Lung (tissue), 12 donors: ENCODE results near the gene TRIM68. TPM values are rescaled to one million over a fixed set of nuclear protein-coding genes. Genes with fewer than 3 reads are reported as not detected.
A peak's percentile ranks its signal among the peaks of the same experiment; 100 is the strongest.

Experiments
- ATAC-seq: fragments of 200-7000 bp; cut with Tn5 transposase; one replicate; pipeline ENCODE4 v1.9.1; 2020; ENCODE audit warnings: moderate number of reproducible peaks; ENCODE audit not compliant: insufficient read depth, low FRiP score
- DNase-seq, 3 donors: peaks; one replicate each; pipeline ENCODE4 v3.0.0-alpha.2; 2013 to 2017
- H3K27ac ChIP-seq, 2 donors: one replicate each; pipeline ENCODE4 v1.5.1; 2013; ENCODE audit warnings: mild to moderate bottlenecking in 2 of 2, moderate library complexity in 2 of 2, control low read depth in 1 of 2, inconsistent platforms in 1 of 2, low read depth in 1 of 2, low read length in 1 of 2
- H3K27me3 ChIP-seq, 3 donors: one replicate each; pipeline ENCODE4 v1.5.1; 2013; ENCODE audit warnings: low read length in 2 of 3; ENCODE audit not compliant: control insufficient read depth in 3 of 3, insufficient read depth in 3 of 3
- H3K36me3 ChIP-seq, 4 donors: one replicate each; pipeline ENCODE4 v1.5.1; 2013; ENCODE audit warnings: low read length in 4 of 4, mild to moderate bottlenecking in 1 of 4, moderate library complexity in 1 of 4; ENCODE audit not compliant: control insufficient read depth in 4 of 4, insufficient read depth in 4 of 4
- H3K4me1 ChIP-seq, 5 donors: one replicate each; pipeline ENCODE4 v1.5.1; 2013; ENCODE audit warnings: low read length in 5 of 5, mild to moderate bottlenecking in 2 of 5, moderate library complexity in 1 of 5; ENCODE audit not compliant: control insufficient read depth in 5 of 5, insufficient read depth in 5 of 5
- H3K4me3 ChIP-seq: one replicate; pipeline ENCODE4 v1.5.1; 2013; ENCODE audit warnings: mild to moderate bottlenecking, control low read depth, moderate library complexity
- H3K9ac ChIP-seq, 2 donors: one replicate each; pipeline ENCODE4 v1.5.1; 2013; ENCODE audit warnings: low read length in 2 of 2, control low read depth in 1 of 2; ENCODE audit not compliant: insufficient read depth in 1 of 2
- H3K9me3 ChIP-seq, 4 donors: one replicate each; pipeline ENCODE4 v1.5.1; 2013; ENCODE audit warnings: low read length in 3 of 4, mild to moderate bottlenecking in 1 of 4, moderate library complexity in 1 of 4; ENCODE audit not compliant: control insufficient read depth in 4 of 4, insufficient read depth in 3 of 4
- WGBS, 2 donors: extraction: QIAGEN DNeasy Blood & Tissue Kit; methylation state at CpG; one replicate each; pipeline ENCODE4 v1.1.7; 2013; 5-methylcytosine and 5-hydroxymethylcytosine counted together
- polyA plus RNA-seq, 2 donors: library from polyadenylated mRNA; stranded (reverse); fragments of 200-250 nt; gene quantifications; one replicate each; pipeline ENCODE4 v1.2.1, GENCODE V29; 2013
- total RNA-seq, 2 donors: library from RNA; depleted of rRNA in 1 of 2; stranded (reverse); fragments of >200 nt in 1 of 2; gene quantifications; one replicate each; pipeline ENCODE4 v1.2.1, GENCODE V29; 2014 to 2021
- TF ChIP-seq, protein P1 (sequence below): IDR thresholded peaks from 2 replicates; pipeline ENCODE4 v1.5.1; 2012; ENCODE audit warnings: mild to moderate bottlenecking; ENCODE audit errors: control extremely low read depth, extremely low read depth
- donor health status: control.
- donor health status: control.
- donor health status: Bipolar disorder and iron deficiency.
- donor health status: healthy.
- donor health status: DM: yes; HTN: yes; CAD: no.

Gene TRIM68
- total and polyA plus RNA-seq, 4 donors, result 5.6 to 18.6 (median 11.3) TPM

GRCh38 chr11:4645974-4646373 is 37.9 kb upstream of the TRIM68 start:
- H3K36me3 ChIP-seq, result no peaks in the 10 kb centered on the region
- H3K27me3 ChIP-seq, result no peaks in the 10 kb centered on the region
- H3K4me3 ChIP-seq, result no peak overlapping the region
- no peak overlapping the region for H3K9ac ChIP-seq
- ATAC-seq (no peak), DNase-seq (no peak)
- H3K27ac ChIP-seq, result peak overlapping the region in 1 of 2 donors; percentile 60
- WGBS, 2 donors, result 72 to 87% methylated on average over 2 of the region's 2 CpGs
- no peaks in the 10 kb centered on the region for H3K9me3 ChIP-seq
- H3K4me1 ChIP-seq, result peaks cover 0 to 22% (median 0%) of the 10 kb centered on the region in 5 donors
- TF ChIP-seq, protein P1, sequence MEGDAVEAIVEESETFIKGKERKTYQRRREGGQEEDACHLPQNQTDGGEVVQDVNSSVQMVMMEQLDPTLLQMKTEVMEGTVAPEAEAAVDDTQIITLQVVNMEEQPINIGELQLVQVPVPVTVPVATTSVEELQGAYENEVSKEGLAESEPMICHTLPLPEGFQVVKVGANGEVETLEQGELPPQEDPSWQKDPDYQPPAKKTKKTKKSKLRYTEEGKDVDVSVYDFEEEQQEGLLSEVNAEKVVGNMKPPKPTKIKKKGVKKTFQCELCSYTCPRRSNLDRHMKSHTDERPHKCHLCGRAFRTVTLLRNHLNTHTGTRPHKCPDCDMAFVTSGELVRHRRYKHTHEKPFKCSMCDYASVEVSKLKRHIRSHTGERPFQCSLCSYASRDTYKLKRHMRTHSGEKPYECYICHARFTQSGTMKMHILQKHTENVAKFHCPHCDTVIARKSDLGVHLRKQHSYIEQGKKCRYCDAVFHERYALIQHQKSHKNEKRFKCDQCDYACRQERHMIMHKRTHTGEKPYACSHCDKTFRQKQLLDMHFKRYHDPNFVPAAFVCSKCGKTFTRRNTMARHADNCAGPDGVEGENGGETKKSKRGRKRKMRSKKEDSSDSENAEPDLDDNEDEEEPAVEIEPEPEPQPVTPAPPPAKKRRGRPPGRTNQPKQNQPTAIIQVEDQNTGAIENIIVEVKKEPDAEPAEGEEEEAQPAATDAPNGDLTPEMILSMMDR, result no peak

GRCh38 chr11:4644233-4644632 is 36.2 kb upstream of the TRIM68 start:
- ATAC-seq (no peak), DNase-seq (no peak)
- H3K36me3 ChIP-seq, result no peaks in the 10 kb centered on the region
- H3K27ac ChIP-seq, result peak overlapping the region in 1 of 2 donors; percentile 30
- H3K9ac ChIP-seq, result no peak overlapping the region
- peaks cover 0 to 22% (median 0%) of the 10 kb centered on the region in 5 donors for H3K4me1 ChIP-seq
- no peak overlapping the region for H3K4me3 ChIP-seq
- no peaks in the 10 kb centered on the region for H3K9me3 ChIP-seq
- TF ChIP-seq, protein P1, result no peak
- H3K27me3 ChIP-seq, result no peaks in the 10 kb centered on the region
- WGBS, 2 donors, result 85 to 87% methylated on average over 4 of the region's 4 CpGs

- no peak for DNase-seq
- Histone ChIP-seq H3K9ac (no peak within 1 kb of the TSS), H3K9me3 (no peaks in the 10 kb centered on the region), H3K4me1 (peaks cover 0 to 22% (median 0%) of the 10 kb centered on the region in 5 donors), H3K4me3 (no peak within 1 kb of the TSS), H3K27ac (peak within 1 kb of the TSS in 1 of 2 donors; percentile 58), H3K36me3 (no peaks in the 10 kb centered on the region), H3K27me3 (no peaks in the 10 kb centered on the region)
- TF ChIP-seq, protein P1, result no peak
- ATAC-seq, result no peak
- WGBS, 2 donors, result 78 to 83% methylated on average over 3 of the region's 3 CpGs
Measured at GRCh38 chr11:4643682-4644081, 35.7 kb upstream of the TRIM68 start, which contains the start of gene OR51E1. OR51E1 (plus strand) TSS chr11:4643982; CDS start chr11:4652527, 8,545 bp downstream.

- no peaks in the 10 kb centered on the region for H3K9me3 ChIP-seq
- ATAC-seq (no peak), DNase-seq (peak in 1 of 3 donors; percentile 8)
- TF ChIP-seq, protein P1, result no peak
- H3K9ac ChIP-seq, result no peak overlapping the region
- 45 to 75% methylated on average over 5 of the region's 5 CpGs for WGBS, 2 donors
- peaks cover 0 to 22% (median 0%) of the 10 kb centered on the region in 5 donors for H3K4me1 ChIP-seq
- H3K36me3 ChIP-seq, result no peaks in the 10 kb centered on the region
- H3K27ac ChIP-seq, result peak overlapping the region in 1 of 2 donors; percentile 58
- H3K27me3 ChIP-seq, result no peaks in the 10 kb centered on the region
- no peak overlapping the region for H3K4me3 ChIP-seq
Measured at GRCh38 chr11:4643076-4643475, 35.0 kb upstream of the TRIM68 start.
